ENCODE data around the gene SHH.

Gene SHH

DNA sequence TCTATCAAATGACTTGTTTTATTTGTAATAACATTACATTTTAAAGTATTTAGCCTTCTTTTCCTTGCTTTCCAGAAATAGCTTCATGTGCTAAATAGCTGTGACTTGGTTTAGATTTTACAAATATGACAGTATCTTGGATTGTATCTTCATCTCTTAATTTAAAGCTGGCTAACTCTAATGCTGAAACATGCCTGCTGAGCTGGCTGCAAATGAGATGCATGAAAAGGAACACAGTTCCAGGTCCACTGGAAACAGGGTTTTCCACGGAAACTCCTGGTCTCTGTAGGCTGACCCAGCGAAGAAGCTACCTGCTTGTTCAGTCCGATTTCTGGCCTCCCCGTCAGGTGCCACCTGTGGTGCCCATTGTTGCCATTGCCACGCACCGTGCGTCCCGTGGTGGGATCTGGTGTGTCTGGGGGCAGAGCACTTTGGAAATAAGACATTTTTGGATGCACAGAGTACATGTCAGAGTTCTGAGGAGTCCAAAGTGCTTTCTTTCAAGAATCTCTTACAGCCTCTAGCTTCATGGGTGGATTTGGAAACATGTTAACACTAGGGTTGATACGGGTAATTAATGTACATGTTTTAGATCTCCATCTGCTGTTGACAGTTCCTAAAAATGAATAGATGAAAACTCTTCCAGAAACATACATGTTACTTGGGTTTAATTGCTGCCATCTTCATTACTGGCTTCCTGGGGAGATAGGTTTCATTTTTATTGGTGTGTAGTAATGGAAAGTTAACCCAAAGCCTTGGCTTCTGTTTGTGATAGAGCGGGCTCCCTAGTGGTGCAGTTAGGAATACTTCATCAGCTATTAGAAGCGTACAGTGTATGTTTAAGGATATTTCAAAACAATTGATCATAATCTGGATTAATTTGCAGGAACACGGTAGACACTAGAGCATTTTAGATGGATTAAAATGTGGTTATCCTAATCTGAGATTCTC, 45.0 kb downstream of the SHH start:
- DNase-seq (ENCODE audit: low spot score) (no peak), FAIRE-seq (no peak)

- FAIRE-seq: no peak
Measured at GRCh38 chr7:155766386-155766785, 45.9 kb downstream of the SHH start.

DNA sequence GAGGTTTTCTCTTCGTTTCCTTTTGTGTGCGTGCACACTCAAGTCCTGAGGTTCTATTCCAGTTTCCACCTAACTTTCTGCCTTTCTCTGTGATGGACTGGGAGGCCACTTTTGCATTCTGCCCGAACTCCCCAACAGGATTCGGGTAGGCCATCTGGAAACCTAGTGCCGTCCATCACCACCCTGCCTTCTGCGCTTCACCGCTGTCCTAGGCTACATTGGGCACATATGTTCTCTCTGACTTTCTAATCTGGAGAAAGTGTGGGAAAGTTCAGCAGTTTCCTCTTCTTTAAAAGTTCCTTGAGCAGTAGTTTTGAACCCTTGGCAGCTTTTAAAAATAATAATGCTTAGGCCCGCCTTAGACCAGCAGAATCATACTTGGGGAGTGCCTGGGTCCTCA, 46.8 kb downstream of the SHH start:
- DNase-seq (ENCODE audit: low spot score): no peak
- no peak for FAIRE-seq

More at GRCh38 chr7:155766386-155766785, 45.9 kb downstream of the SHH start:
- DNase-seq (ENCODE audit: low spot score): no peak

DNA sequence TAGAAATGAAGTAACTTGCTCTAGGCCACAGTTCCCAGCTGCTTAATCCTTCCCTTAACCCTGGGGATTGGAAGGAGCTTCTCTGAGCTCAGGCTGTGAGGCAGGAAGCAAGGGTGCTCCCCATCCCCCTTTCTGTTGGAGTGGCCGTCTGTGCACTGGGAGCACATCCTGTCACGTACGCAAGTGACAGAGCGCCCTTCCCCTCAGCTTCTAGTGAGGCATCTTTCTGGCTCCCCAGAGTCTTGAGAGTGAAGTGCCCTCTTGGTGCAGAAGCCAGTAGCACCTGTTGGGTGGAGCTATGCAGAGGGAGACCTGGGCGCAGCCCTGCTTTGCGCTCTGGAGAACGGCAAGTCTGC, 47.8 kb downstream of the SHH start:
- no peak for DNase-seq (ENCODE audit: low spot score)
- FAIRE-seq: no peak

DNA sequence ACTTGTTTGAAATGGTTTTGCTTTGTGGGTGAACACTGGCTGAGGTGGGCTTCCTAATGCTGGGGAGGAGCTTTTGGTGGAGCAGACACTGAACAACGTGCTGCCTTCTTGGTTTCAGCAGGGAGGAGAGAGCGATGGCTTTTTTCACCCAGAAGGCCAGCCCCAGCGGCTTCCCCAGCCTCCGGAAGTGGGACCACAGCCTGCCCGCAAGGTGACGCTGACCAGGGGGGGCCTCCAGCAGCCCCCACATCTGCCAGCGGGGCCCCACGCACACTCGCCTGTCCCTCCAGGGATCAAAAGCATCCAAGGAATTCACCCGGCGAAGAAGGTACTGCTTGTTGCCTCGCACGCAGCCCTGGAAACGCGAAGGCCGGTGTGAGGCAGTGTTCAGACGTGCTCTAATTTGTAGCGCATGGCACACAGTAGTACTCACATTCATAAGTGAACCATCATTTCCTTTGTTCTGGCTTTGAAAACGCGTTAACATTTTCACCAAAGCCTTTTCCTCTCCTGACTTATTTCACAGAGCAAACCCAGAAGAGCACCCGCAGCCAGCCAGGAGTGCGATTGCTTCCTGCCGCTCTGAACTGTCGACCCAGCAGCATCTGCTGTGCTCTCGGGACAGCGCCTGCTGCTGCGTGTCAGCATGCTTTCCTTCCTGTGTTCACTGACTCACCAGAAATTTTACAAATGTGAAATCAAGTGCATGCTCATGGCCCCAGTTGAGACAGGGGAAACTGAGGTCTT, 48.4 kb downstream of the SHH start:
- no peak for FAIRE-seq
- DNase-seq (ENCODE audit: low spot score): no peak

- FAIRE-seq (no peak), DNase-seq (ENCODE audit: low spot score) (no peak)
Measured at GRCh38 chr7:155763122-155763521, 49.1 kb downstream of the SHH start.

DNA sequence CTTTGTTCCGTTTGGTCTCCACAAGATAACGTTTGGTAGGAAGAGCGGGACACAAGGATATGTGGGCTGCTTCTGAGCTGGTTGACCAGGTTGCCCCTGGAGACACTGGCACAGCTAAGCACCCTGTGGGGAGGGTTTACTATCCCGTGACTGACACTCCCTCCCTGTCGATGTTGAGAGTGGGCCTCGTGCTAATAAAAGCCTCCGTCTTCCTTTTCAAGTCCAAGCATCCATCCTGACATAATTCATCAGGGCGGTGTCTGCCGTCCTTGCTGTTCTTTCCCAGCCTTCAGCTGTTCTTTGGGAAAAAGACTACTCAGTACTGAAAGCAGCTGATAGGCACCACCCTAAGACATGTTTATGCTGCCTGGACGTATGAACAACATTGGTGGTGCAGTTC, 49.6 kb downstream of the SHH start:
- FAIRE-seq (no peak), DNase-seq (ENCODE audit: low spot score) (no peak)

DNA sequence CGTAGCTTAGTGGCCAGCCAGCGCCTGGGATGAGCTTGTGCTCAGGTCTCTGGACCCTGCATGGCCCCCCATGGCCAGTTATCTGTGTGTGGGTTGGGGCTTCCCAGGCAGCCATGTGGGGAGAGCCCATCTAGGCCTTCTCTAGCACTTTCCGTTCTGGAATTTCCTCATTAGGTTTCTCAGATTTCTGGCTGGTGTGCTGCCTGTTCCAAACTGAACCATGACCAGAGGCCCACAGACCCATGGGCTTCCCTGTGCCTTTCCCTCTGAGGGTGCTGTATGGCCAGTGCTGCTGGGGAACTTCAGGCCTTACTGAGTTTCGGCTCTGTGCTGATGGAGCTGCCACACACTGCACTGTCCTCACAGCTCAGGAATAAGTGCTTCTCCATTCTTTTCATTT, 50.2 kb downstream of the SHH start:
- FAIRE-seq (no peak), DNase-seq (ENCODE audit: low spot score) (no peak)

DNA sequence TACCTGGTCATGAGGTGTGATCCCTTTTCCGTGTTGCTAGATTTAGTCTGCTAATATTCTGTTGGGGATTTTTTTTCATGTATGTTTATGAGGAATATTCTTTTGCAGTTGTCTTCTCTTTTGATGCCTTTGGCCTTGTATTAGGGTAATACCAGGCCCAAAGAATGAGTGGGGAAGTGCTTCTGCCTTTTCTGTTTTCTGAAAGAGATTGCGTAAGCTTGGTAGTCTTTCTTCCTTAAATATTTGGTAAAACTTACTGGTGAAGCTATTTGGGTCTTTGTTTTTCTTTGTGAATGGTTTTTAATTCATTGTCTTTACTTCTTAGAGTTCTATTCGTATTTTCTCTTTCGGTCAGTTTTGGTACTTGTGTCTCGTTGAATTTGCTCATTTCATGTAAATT, 51.1 kb downstream of the SHH start:
- FAIRE-seq (no peak), DNase-seq (ENCODE audit: low spot score) (no peak)

DNA sequence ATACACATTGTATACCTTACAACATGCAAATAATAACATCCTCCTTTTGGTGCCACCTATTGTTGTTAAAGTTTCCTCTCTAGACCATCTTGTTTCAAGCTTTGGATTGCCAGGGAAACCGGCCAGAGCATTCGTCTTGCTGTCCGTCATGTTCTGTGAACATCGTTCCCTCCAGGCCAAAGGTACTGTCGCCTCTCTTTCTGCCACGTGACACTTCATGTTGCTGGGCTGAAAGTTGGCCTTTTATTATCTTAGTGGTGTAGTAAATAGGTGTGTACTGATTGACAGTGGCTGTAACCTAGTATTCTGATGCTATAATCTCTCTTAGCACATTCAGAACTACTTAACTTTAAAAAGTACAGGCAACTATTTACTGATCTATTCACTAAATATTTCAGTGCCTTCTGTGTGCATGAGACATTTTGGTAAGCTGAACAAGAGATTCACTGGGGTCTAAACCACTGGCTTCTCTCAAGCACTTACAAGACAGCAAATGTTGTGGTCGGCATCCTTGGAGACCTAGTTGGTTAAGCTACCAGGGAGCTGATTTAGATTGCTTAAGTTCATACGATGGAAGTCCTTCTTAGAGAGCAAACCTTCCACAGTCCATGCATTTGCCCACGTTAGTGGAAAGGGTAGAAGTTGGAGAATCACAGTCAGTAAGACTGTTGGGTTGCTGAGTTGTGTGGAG, 52.4 kb downstream of the SHH start:
- DNase-seq (ENCODE audit: low spot score): no peak
- no peak for FAIRE-seq

- no peak for DNase-seq (ENCODE audit: low spot score)
- no peak for FAIRE-seq
Measured at GRCh38 chr7:155758348-155758747, 53.9 kb downstream of the SHH start.

- FAIRE-seq (no peak), DNase-seq (ENCODE audit: low spot score) (no peak)
Measured at GRCh38 chr7:155756322-155756721, 55.9 kb downstream of the SHH start.

- FAIRE-seq (no peak), DNase-seq (ENCODE audit: low spot score) (no peak)
Measured at GRCh38 chr7:155755026-155755425, 57.2 kb downstream of the SHH start.

DNA sequence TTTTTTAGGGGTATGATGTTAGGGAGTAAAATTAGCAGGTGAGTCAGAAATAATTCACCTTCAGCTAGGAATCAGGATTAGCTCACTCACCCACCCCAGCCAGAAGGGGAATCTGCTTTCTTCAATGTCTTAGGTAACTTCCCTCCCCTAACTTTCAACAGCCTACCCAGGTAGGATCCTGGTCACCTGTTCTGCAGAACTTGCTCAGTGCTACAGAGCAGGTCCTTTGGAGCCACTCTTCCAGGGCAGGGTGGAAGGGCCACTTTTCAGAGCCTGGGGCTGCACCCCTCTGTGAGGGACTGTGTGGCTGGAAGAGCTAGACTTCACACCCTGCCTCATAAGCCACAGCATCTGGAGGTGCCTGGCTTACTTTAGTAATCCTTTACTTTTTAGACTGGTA, 58.1 kb downstream of the SHH start:
- no peak for FAIRE-seq
- DNase-seq (ENCODE audit: low spot score): no peak

- no peak for DNase-seq (ENCODE audit: low spot score)
- no peak for FAIRE-seq
Measured at GRCh38 chr7:155753446-155753965, 58.8 kb downstream of the SHH start.

DNA sequence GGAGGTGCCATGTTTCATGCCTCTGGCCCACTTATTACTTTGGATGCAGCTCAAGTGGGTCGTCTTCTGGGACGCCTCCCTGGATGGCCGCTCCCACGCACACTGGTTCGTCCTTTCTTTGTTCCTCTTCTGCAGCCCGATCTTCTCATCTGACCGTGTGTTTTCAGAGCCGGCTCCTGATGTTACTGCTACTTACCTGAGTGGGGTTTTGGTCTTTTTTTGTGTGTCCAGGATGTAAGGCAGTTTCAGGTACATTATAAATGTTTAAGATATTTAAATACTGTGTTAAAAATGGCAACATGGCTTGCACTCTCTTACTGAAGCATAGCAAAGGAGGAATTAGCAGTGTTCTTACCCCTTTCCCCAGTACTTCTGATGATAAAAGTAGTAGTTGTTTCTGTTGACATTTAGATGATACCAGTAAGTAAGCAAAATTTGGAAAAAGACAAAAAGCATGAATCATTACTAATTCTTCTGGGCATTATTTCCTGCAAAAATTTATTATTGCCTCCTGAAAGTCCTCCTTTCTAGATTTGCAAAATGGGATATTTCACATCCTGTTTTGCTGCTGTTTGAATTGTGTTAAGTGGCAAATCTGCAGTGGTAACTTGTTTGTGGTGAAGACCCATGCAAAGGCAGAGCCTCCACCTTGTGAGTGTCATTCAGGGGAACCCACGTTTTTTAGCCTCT, 59.4 kb downstream of the SHH start:
- no peak for FAIRE-seq
- no peak for DNase-seq (ENCODE audit: low spot score)

DNA sequence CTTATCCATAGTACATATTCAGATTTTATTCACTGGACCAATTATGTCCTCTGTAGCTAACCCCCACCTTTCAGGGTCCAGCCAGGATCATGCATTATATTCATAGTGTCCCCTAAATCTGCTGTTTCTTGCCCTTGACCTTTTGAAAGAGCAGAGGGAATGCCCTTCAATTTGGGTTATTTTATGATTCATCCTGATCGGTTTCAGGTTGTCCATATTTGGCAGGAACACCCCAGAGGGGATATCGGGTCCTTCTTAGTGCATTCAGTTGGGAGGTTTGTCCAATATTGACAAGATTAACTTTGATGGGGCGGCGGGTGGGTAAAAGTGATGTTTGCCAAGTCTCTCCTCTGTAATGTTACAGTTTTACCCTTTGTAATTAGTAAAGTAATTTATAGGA, 60.9 kb downstream of the SHH start:
- FAIRE-seq (no peak), DNase-seq (ENCODE audit: low spot score) (no peak)

GRCh38 chr7:155750255-155751125, 61.8 kb downstream of the SHH start:
- DNase-seq (ENCODE audit: low spot score) (no peak), FAIRE-seq (no peak)
